HG02588 (cell line): ENCODE results near the gene MSMP.

Experiments used
- ATAC-seq: cut with Tn5 transposase; IDR thresholded peaks from one replicate; pipeline ENCODE4 v1.9.1; 2021; ENCODE audit warnings: mild to moderate bottlenecking, moderate library complexity; ENCODE audit not compliant: unreplicated experiment

The MSMP gene

DNA sequence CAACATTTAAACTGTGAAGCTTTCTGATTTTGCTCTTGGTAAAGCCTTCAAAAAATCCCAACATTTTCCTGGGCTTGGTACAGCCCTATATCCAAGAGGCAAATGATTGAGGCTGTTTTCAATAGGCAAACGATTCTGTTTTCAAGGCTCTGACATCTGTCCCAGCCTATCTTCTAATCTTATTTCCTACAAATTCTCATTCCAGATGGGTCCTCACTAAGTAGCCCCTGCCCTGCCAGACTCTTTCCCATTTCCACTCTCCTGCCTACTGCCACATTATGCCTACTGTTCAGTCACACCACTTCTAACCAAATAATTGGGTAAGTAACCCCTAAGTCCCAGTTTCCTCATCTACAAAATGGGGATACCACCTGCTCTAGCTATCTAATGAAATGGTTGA, 8.5 kb downstream of the MSMP start:
- ATAC-seq: no peak

GRCh38 chr9:35743880-35744518, 10.1 kb downstream of the MSMP start:
- no peak for ATAC-seq

- ATAC-seq: no peak
Measured at GRCh38 chr9:35743452-35743851, 10.6 kb downstream of the MSMP start.

DNA sequence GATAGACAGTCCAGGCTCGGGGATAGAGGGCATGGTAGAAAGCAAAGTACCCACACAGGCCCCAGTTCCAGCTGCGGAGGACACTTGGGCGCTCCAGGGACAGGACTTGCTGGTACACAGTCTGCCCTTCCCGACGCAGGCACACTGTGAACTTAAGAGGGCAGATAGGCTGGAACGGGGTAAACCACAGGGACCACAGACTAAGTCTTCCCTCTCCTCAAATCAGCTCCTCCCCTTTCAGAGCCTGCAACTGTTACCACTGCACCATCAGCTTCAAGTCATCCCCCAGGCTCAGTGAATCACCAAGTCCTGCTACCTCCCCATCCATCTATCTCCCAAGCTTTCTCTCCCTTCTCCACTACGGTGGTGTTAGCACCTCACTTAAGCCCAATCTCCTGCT, 12.3 kb downstream of the MSMP start:
- ATAC-seq: no peak

DNA sequence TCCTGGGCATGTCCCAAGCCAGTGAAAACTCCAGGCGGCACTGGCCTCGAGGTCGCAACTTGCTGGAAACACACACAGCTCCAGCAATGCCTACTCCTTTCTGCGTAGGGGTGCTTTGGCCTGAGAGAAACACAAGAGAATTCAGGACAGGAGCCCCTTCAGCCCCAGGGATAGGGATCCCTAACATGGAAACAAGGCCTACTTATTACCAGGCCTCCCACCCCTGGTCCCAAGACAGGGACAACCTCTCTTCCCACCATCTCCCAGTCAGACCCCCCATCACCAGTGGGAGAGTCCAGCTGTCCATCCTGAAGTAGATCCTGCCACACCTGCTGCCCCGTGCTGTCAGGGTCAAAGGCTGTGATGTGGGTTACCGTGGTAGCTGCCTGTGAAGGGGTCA, 13.8 kb downstream of the MSMP start:
- no peak for ATAC-seq

GRCh38 chr9:35738924-35739323, 15.2 kb downstream of the MSMP start:
- no peak for ATAC-seq

DNA sequence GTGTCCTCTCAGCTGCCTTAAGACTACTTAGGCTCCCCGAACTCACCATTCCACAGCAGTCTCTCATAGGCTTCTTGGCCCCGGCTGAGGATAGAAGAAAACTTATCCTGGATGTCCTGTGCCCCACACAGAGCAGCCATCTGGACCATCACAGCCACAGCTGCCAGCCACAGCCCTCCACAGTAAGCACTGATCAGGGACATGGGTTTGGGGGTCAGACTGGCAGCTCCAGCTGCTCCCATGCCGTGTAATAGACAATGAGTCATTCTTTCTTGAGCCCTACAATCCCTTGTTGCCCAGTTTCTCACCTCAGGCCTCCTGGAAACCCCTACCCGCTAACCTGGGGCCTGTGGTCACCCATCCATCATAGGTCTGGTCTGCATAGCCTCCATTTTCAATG, 15.9 kb downstream of the MSMP start:
- no peak for ATAC-seq

GRCh38 chr9:35737143-35737542, 16.9 kb downstream of the MSMP start:
- ATAC-seq: no peak

DNA sequence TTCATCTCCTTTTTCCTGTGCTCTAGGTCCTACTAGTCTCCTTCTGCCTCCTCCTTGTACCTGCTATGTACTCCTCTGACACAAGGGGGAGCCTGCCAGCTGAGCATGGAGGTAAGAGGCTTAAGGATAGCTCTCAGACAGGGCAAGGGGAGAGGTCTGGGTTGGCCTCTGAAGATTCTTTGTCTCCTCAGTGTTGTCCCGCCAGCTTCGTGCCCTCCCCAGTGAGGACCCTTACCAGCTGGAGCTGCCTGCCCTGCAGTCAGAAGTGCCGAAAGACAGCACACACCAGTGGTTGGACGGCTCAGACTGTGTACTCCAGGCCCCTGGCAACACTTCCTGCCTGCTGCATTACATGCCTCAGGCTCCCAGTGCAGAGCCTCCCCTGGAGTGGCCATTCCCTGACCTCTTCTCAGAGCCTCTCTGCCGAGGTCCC, 17.9 kb downstream of the MSMP start:
- no peak for ATAC-seq

DNA sequence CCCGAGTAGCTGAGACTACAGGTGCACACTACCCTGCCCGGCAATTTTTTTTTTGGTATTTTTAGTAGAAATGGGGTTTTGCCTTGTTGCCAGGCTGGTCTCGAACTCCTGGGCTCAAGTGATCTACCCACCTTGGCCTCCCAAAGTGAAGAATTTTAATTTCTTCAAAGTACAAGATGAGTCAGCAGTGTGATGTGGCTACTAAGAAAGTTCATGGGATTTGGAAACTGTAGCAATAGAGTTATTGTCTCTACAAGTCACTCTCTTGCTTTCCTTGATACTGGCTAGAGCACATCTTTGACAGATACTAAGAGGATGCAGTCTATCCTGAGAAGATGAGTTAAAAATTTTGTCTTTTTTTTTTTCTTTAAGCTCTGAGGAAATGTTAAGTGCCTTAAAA, 20.0 kb downstream of the MSMP start:
- no peak for ATAC-seq

GRCh38 chr9:35732800-35733541, 21.1 kb downstream of the MSMP start:
- ATAC-seq: peak; percentile 4

DNA sequence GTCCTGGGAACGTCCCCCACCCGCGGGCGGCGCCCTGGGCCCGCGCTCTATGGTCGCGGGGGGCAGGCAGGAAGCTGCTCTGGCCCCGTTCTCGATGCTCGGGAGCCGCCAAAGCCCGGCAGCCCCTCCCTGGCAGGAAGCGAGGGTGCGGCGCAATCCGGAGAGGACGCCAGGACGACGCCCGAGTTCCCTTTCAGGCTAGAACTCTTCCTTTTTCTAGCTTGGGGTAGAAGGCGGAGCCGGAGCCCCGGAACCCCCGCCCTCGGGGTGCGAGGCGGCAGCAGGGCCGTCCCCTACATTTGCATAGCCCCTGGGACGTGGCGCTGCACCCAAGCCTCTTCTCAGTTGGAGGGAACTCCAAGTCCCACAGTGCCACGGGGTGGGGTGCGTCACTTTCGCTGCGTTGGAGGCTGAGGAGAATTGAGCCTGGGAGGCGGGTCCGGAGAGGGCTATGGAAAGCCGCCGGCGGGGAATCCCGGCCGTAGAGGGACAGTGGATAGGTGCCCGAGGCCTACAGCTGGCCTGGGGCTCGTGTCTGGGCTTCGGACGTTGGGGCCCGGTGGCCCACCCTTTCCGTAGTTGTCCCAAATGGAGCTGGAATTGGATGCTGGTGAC, 21.8 kb downstream of the MSMP start, which contains the start of the genes CREB3 and TLN1:
Gene CREB3, plus strand, starts transcription at position 482 of the 615 bp plus-strand sequence. Its CDS starts 107 bp downstream, at position 589.
Gene TLN1, minus strand, starts transcription at position 11 of the 615 bp plus-strand sequence. CDS start 6,501 bp downstream, outside the sequence.
- ATAC-seq: peak; percentile 73

DNA sequence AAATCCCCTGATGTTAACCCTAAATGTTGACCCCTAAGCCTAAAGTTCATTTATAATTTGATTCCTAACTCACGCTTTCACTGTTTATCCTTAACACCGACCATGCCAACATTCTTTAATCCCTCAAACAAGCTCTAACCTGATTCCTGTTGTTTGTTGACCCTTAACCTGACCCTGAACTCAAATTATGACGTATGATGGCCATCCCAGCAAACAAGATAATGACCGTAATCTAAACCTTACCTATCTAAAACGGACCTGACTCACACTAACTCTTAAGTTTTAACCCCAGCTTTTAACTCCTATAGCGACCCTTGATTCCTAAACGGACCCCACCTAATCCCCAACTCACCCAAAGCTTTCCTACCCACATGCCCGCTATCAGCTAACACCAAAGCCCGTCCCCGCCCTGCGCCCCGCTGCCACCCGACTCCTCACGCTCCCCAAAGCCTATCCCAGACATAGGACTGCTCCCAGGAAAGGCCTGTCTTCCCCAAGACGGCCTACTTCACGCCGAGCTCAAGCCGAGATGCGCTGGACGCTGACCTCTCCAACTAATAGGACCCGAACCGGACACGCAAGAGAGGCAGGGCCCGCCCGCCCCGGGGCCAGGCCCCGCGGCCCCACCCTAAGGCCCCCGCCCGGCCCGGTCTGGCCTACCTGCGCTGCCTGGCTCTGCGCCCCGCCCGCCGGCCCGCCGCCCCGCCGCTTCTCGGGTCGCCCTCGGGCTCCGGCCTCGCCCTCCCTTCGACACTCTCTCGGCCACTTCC, 22.5 kb downstream of the MSMP start:
- ATAC-seq: no peak

DNA sequence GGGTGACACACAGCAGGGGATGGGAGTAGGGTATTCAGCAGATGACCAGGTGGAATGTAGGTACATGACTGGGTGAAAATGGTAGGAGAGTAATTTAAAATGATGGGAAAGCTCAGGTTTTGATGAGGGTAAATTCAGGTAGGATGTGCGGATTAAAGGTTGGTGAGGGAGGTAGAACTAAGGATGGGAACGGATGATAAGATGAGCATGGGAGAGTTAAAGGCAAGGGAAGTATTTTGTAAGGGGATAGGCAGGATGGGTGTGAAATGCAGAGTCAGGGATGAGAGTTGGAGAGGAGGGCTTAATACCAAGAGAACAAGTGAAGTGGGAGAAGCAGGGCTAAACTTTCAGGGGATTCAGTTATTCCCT, 23.6 kb downstream of the MSMP start:
- ATAC-seq: no peak

- no peak for ATAC-seq
Measured at GRCh38 chr9:35729700-35730485, 24.2 kb downstream of the MSMP start.

DNA sequence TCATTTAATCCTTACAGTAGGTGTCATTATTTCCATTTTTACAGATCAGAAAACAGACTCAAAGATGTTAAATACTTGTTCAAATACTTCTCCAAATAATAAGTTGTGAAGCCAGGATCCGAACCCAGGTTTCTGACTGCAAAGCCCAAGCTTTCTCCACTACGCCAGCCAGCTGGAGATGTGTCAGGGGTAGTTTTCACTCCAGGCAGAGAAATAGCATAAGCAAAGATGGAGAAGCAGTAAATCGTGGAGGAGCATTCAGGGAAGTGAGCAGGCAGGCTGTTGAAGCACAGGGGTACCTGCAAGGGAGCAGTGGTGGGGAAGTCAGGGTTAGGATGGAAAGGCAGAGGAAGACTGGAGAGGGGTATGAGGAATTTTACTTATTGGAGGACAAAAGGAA, 25.0 kb downstream of the MSMP start:
- no peak for ATAC-seq

DNA sequence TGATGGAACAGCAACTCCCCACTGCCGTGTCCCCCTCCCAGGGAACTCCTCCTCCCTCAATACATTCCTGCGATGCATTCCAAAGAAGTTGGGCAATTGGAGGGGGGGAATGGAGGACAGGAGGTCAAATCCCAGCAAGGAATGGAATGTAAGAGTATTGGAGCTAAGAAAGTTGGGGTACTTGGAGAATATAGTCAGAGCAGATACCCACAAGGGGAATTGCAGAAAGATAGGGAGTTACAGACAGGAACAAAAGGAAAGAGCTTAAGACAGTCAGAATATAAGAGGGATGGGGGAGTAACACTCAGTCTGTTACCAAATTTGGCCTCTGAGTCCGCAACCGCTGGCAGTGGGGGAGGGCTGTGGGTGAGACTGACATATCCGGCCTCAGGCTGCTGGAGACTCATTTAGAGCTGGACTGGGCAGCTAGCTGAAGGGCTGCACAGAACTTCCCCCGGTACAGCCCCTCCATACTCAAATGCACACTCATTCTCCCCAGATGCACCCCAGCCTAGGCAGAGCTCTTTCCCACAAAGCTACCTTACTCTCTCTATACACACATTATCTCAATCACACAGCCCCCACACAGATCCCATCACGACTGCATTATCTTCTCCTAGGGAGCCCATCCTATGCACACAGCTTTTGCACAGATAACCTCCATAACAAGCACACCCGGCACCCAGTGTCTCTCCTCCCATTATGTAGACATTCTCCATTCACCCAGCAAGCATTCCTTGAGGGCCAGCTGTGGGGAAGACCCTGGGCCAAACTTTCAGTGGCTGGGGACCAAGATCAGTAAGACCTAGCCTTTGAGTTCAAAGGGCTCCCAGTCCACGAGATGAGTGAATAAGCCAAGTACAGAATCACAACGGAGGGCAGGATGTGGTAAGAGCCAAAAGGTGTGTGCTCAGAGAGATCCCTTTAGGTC, 25.8 kb downstream of the MSMP start:
- ATAC-seq: no peak

DNA sequence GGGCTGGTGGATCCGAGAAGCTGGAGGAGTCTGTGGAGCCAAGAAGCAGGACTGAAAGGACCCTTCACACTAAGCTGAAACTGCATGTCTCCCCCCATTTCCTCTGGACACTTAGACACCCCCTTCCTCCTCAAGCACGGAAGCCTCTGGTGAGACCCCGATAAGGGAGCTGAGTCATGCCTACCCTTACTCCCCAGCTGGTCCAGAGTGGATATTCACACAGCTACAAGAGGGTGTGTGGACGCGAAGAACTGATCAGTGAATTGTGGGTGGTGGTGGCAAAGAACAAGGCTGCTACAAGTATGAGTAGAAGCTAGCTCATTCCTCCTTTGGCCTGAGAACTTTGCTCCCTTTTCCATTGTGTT, 26.4 kb downstream of the MSMP start:
- no peak for ATAC-seq

GRCh38 chr9:35726931-35727330, 27.1 kb downstream of the MSMP start:
- ATAC-seq: no peak
